Esophagus squamous epithelium (tissue), 5 donors: ENCODE measurements around the gene IDH3A. TPM values are rescaled to one million over a fixed set of nuclear protein-coding genes. Genes with fewer than 3 reads are reported as not detected.
A peak's percentile ranks its signal among the peaks of the same experiment; 100 is the strongest.

ENCODE experiments used
- DNase-seq: peaks from one replicate; lab custom pipeline; 2025; lab: John Stamatoyannopoulos, UW
- H3K27ac ChIP-seq, 4 donors: fragments of 200-600 bp; sonication (generic); one replicate each; pipeline ENCODE4 v1.5.1; 2016 to 2019; ENCODE audit warnings: mild to moderate bottlenecking in 1 of 4
- H3K27me3 ChIP-seq, 4 donors: fragments of 200-600 bp; sonication (generic); 1 replicate in 3 of 4; 2 replicates in 1 of 4; pipeline versions ENCODE4 v1.5.1 to v1.6.0; 2017 to 2021; ENCODE audit warnings: antibody characterized with exemption in 1 of 4
- H3K36me3 ChIP-seq, 3 donors: fragments of 200-600 bp; sonication (generic); one replicate each; pipeline ENCODE4 v1.5.1; 2016 to 2019
- H3K4me1 ChIP-seq, 3 donors: fragments of 200-600 bp; sonication (generic); one replicate each; pipeline ENCODE4 v1.5.1; 2017 to 2019
- H3K4me3 ChIP-seq, 4 donors: fragments of 200-600 bp; sonication (generic); 1 replicate in 3 of 4; 2 replicates in 1 of 4; pipeline ENCODE4 v1.5.1; 2016 to 2019; ENCODE audit warnings: mild to moderate bottlenecking in 2 of 4, moderate library complexity in 1 of 4
- H3K9me3 ChIP-seq, 3 donors: fragments of 200-600 bp; sonication (generic); one replicate each; pipeline ENCODE4 v1.5.1; 2016 to 2019
- CTCF ChIP-seq, 6 experiments: fragments of 450-650 bp in 4 of 6; fragments of 200-600 bp in 2 of 6; sonication (generic) in 2 of 6; IDR thresholded peaks; one replicate each; pipeline ENCODE4 v1.5.1; 2016 to 2019; ENCODE audit warnings: antibody characterized with exemption in 6 of 6, mild to moderate bottlenecking in 4 of 6, moderate library complexity in 4 of 6
- POLR2A ChIP-seq, 4 donors: fragments of 450-650 bp; IDR thresholded peaks; one replicate each; pipeline ENCODE4 v1.6.1; 2017; ENCODE audit warnings: antibody characterized with exemption in 4 of 4, mild to moderate bottlenecking in 4 of 4, moderate library complexity in 3 of 4
- WGBS, 2 donors: methylation state at CpG; one replicate each; pipeline ENCODE4 v1.1.5; 2018; 5-methylcytosine and 5-hydroxymethylcytosine counted together
- intact Hi-C: fragments of 100-400 bp; cut with DNase I; formaldehyde crosslinking; loops from one replicate; pipeline ENCODE4 v1.15.0; 2022
- total RNA-seq, 4 donors: library from RNA; depleted of rRNA; stranded (reverse); fragments of >200 nt; gene quantifications; one replicate each; pipeline ENCODE4 v1.1.0, GENCODE V29; 2016
- donor health status: DM: yes; HTN: yes; CAD: no.

Gene IDH3A
- total RNA-seq, 4 donors from 2014 or later: 50.7 to 114 (median 83.8) TPM

GRCh38 chr15:78156653-78157052 is 7.5 kb downstream of the IDH3A start:
- Histone ChIP-seq H3K27ac (peak overlapping the region in 2 of 4 donors; percentile 50 to 53), H3K9me3 (no peaks in the 10 kb centered on the region), H3K36me3 (peaks cover 14 to 43% (median 22%) of the 10 kb centered on the region in 3 donors), H3K4me1 (peaks cover 9 to 35% (median 18%) of the 10 kb centered on the region in 3 donors), H3K27me3 (no peaks in the 10 kb centered on the region), H3K4me3 (no peak overlapping the region)
- WGBS, 2 donors: 35 to 36% methylated on average over 1 of the region's 1 CpG
- intact Hi-C loops: no loop called here
- no peak for TF ChIP-seq CTCF (IDR thresholded peaks at IDR 0.05)
- no peak for TF ChIP-seq POLR2A (IDR thresholded peaks at IDR 0.05)
- DNase-seq: no peak

- WGBS, 2 donors: 27 to 39% methylated on average over 2 of the region's 2 CpGs
Observed at GRCh38 chr15:78157203-78157602, 8.0 kb downstream of the IDH3A start.

GRCh38 chr15:78159395-78159794 is 10.2 kb downstream of the IDH3A start:
- Histone ChIP-seq H3K36me3 (peaks cover 14 to 71% (median 20%) of the 10 kb centered on the region in 3 donors), H3K4me3 (no peak overlapping the region), H3K9me3 (no peaks in the 10 kb centered on the region), H3K4me1 (peaks cover 9 to 27% (median 12%) of the 10 kb centered on the region in 3 donors), H3K27ac (no peak overlapping the region), H3K27me3 (no peaks in the 10 kb centered on the region)
- no peak for DNase-seq
- no peak for TF ChIP-seq CTCF (IDR thresholded peaks at IDR 0.05)
- no peak for TF ChIP-seq POLR2A (IDR thresholded peaks at IDR 0.05)
- intact Hi-C loops: no loop called here
- 97 to 100% methylated on average over 1 to 3 of the region's 3 CpGs for WGBS, 2 donors

More at GRCh38 chr15:78157203-78157602, 8.0 kb downstream of the IDH3A start:
- no peak for DNase-seq
- Histone ChIP-seq H3K36me3 (peaks cover 14 to 49% (median 22%) of the 10 kb centered on the region in 3 donors), H3K27ac (no peak overlapping the region), H3K27me3 (no peaks in the 10 kb centered on the region), H3K4me1 (peaks cover 9 to 35% (median 18%) of the 10 kb centered on the region in 3 donors), H3K9me3 (no peaks in the 10 kb centered on the region), H3K4me3 (no peak overlapping the region)
- intact Hi-C loops: no loop called here
- TF ChIP-seq POLR2A (IDR thresholded peaks at IDR 0.05): no peak
- TF ChIP-seq CTCF (IDR thresholded peaks at IDR 0.05): no peak

GRCh38 chr15:78162038-78162437 is 12.9 kb downstream of the IDH3A start:
- Histone ChIP-seq H3K4me1 (peaks cover 0 to 3% (median 0%) of the 10 kb centered on the region in 3 donors), H3K36me3 (peaks cover 19 to 97% (median 46%) of the 10 kb centered on the region in 3 donors), H3K27ac (no peak overlapping the region), H3K9me3 (no peaks in the 10 kb centered on the region), H3K27me3 (no peaks in the 10 kb centered on the region), H3K4me3 (no peak overlapping the region)
- intact Hi-C loops: no loop called here
- no peak for TF ChIP-seq CTCF (IDR thresholded peaks at IDR 0.05)
- no peak for TF ChIP-seq POLR2A (IDR thresholded peaks at IDR 0.05)
- WGBS, 2 donors: 84 to 85% methylated on average over 9 to 13 of the region's 13 CpGs
- no peak for DNase-seq

- Histone ChIP-seq H3K4me1 (no peaks in the 10 kb centered on the region), H3K27me3 (no peaks in the 10 kb centered on the region), H3K36me3 (peaks cover 20 to 100% (median 58%) of the 10 kb centered on the region in 3 donors), H3K27ac (no peak overlapping the region), H3K4me3 (no peak overlapping the region), H3K9me3 (no peaks in the 10 kb centered on the region)
- TF ChIP-seq POLR2A (IDR thresholded peaks at IDR 0.05) (no peak), CTCF (IDR thresholded peaks at IDR 0.05) (no peak)
- intact Hi-C loops: no loop called here
- no peak for DNase-seq
- 90 to 91% methylated on average over 2 of the region's 2 CpGs for WGBS, 2 donors
Observed at GRCh38 chr15:78164010-78164409, 14.8 kb downstream of the IDH3A start.
